Endothelial cell (in vitro differentiated cells): Measurements from ENCODE around the gene NENF. TPM values are rescaled to one million over a fixed set of nuclear protein-coding genes. Genes with fewer than 3 reads are reported as not detected.

Source experiments
- DNase-seq: peaks from one replicate; pipeline ENCODE4 v3.0.0; 2021; ENCODE audit warnings: low spot score
- H3K27ac Mint-ChIP-seq: one replicate; pipeline ENCODE4 v1.8.0; 2021; ENCODE audit warnings: mixed read lengths, inconsistent platforms; ENCODE audit not compliant: unreplicated experiment
- H3K27me3 Mint-ChIP-seq: one replicate; pipeline ENCODE4 v1.8.0; 2021; ENCODE audit warnings: mild to moderate bottlenecking, moderate library complexity, mixed read lengths, inconsistent platforms; ENCODE audit not compliant: unreplicated experiment
- H3K36me3 Mint-ChIP-seq: one replicate; pipeline ENCODE4 v1.8.0; 2021; ENCODE audit warnings: mild to moderate bottlenecking, low read depth, mixed read lengths, inconsistent platforms; ENCODE audit not compliant: unreplicated experiment
- H3K4me1 Mint-ChIP-seq: one replicate; pipeline ENCODE4 v1.8.0; 2021; ENCODE audit warnings: mild to moderate bottlenecking, mixed read lengths, inconsistent platforms; ENCODE audit not compliant: unreplicated experiment
- H3K4me3 Mint-ChIP-seq: one replicate; pipeline ENCODE4 v1.8.0; 2021; ENCODE audit warnings: mild to moderate bottlenecking, mixed read lengths, inconsistent platforms; ENCODE audit not compliant: unreplicated experiment
- H3K9me3 Mint-ChIP-seq: one replicate; pipeline ENCODE4 v1.8.0; 2021; ENCODE audit warnings: mixed read lengths, inconsistent platforms; ENCODE audit not compliant: unreplicated experiment
- total RNA-seq: library from RNA; stranded (reverse); fragmentation: NEBNext Ultra II Directional; extraction: Animal tissue kit (Norgen Biotek cat#: 25700); gene quantifications from one replicate; pipeline ENCODE4 v1.2.1, GENCODE V29; 2021; ENCODE audit not compliant: unreplicated experiment
- TF ChIP-seq, protein P1 (sequence below): fragments of 200-600 bp; sonication (generic); IDR thresholded peaks from one replicate; pipeline ENCODE4 v1.5.0; 2021; ENCODE audit warnings: antibody characterized with exemption; ENCODE audit not compliant: unreplicated experiment

The NENF gene
- total RNA-seq, 1 donor from 2014 or later = 25.6 TPM

DNA sequence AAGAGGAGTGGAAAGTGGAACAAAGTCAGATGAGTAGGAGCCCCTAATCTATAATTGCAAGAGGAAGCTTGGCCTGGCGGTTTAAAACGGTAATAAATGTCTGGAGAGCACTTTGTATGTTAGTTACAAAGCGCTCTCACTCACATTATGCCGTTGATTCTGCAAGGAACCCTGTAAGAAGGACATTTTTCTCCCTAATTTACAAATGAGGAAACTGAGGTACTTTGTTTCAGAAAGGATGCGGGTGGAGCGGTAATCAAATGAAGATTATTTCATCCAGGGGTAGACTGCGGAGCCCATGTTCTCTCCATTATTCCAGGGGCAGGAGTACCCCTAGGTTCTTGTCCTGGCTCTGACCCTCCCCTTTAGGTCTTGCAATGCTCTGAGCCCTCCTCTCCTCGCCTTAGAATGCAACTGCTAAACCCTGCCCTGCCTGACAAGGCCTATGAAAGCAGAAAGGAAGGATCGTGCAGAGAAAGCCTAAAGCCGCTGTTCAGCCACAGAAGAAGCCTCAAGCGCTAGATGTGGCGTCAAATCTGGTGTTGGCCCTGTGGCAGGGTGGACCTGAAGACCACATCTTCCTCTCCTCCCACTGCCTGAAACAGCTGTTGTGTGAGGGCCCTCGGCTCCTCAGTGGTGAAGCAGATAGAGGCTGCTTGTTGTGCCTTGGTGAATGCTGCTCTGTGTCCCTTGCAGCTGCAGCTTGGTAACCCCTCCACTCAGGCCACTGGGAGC lies 17.4 kb upstream of the NENF start:
- TF ChIP-seq, protein P1, sequence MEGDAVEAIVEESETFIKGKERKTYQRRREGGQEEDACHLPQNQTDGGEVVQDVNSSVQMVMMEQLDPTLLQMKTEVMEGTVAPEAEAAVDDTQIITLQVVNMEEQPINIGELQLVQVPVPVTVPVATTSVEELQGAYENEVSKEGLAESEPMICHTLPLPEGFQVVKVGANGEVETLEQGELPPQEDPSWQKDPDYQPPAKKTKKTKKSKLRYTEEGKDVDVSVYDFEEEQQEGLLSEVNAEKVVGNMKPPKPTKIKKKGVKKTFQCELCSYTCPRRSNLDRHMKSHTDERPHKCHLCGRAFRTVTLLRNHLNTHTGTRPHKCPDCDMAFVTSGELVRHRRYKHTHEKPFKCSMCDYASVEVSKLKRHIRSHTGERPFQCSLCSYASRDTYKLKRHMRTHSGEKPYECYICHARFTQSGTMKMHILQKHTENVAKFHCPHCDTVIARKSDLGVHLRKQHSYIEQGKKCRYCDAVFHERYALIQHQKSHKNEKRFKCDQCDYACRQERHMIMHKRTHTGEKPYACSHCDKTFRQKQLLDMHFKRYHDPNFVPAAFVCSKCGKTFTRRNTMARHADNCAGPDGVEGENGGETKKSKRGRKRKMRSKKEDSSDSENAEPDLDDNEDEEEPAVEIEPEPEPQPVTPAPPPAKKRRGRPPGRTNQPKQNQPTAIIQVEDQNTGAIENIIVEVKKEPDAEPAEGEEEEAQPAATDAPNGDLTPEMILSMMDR = no peak
- DNase-seq = no peak
- peak overlapping the region; percentile 95 for H3K4me3 Mint-ChIP-seq
- peak overlapping the region; percentile 75 for H3K27ac Mint-ChIP-seq
- H3K9me3 Mint-ChIP-seq = no peaks in the 10 kb centered on the region
- H3K36me3 Mint-ChIP-seq = peaks cover 19% of the 10 kb centered on the region
- H3K27me3 Mint-ChIP-seq = peaks cover 7% of the 10 kb centered on the region
- H3K4me1 Mint-ChIP-seq = peaks cover 15% of the 10 kb centered on the region

DNA sequence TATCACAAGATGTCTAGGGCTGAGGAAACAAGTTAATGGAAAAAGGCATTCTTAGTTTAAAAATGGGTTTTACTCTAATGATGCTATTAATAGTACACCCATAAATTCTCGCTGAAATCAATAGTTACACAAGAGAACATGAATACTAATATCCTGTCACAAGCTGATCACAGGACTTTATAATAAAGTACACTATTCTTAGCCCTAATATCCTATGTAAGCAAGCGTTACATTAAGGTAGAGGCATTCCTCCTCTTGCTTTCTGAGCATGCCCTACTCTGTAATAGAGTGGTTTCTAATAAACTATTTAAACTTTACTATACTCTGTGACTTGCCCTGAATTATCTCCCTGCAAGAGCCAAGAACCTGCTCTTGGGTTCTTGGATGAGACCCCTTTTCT lies 11.6 kb upstream of the NENF start:
- Mint-ChIP-seq H3K36me3 (no peaks in the 10 kb centered on the region), H3K27me3 (no peaks in the 10 kb centered on the region), H3K4me1 (no peaks in the 10 kb centered on the region), H3K27ac (no peak overlapping the region), H3K4me3 (no peak overlapping the region), H3K9me3 (no peaks in the 10 kb centered on the region)
- DNase-seq = no peak
- TF ChIP-seq, protein P1 = no peak

DNA sequence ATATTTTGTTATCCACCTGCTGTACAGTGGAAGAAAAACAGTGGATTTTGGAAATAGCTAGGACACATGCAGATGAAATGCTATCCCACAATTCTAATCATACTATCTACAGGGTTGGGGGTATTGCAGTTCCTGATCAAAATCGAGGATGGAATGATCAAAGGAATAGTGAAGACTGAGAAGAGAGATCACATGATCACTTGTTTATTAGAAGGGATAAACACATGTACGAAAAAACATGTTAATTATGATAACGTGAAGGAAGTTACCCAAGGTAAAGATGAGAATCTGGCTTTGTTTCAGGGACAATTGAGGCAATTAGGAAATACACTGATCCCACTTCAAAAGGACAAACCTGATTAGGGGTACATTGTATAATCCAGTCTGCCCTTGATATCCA lies 8.8 kb upstream of the NENF start:
- Mint-ChIP-seq H3K27ac (no peak overlapping the region), H3K36me3 (no peaks in the 10 kb centered on the region), H3K4me1 (no peaks in the 10 kb centered on the region), H3K27me3 (no peaks in the 10 kb centered on the region), H3K9me3 (no peaks in the 10 kb centered on the region), H3K4me3 (no peak overlapping the region)
- DNase-seq = no peak
- TF ChIP-seq, protein P1 = no peak

DNA sequence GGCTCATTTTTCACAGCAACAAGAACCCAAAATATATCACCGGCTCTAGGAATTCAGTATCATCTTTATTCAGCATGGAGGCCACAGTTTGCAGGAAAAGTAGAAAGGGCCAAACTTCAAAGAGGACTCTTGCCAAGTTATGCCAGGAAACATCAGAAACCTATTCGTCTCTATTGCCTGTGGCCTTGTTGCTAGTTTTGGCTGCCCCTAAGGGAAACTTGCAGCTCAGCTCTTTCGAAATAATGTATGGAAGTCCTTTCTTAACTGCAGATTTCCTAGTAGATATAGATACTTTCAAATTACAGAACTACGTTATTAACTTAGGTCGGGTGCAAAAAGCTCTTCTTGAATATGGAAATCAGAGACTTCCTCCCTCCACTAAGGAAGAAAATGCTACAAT lies 4.2 kb upstream of the NENF start:
- TF ChIP-seq, protein P1 = no peak
- H3K4me1 Mint-ChIP-seq = peaks cover 14% of the 10 kb centered on the region
- DNase-seq = no peak
- no peaks in the 10 kb centered on the region for H3K36me3 Mint-ChIP-seq
- H3K27ac Mint-ChIP-seq = no peak overlapping the region
- H3K4me3 Mint-ChIP-seq = no peak overlapping the region
- no peaks in the 10 kb centered on the region for H3K9me3 Mint-ChIP-seq
- peaks cover 3% of the 10 kb centered on the region for H3K27me3 Mint-ChIP-seq

DNA sequence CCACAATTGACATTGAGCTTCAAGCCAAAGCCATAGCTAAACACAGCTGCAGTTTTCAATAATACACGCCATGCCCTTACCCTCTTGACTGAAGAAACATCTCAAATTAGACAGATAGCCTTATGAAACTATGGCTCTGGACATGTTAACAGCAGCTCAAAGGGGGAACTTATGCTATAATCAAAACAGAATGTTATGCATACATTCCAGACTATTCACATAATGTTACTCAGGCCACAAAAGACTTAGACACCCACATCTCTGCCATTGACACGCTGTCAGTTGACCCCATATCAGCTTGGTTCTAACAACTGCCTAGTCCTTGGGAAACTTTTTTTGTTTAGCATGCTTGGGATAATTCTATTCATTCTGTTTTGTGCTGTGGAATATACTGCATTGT lies 2.3 kb upstream of the NENF start:
- H3K27ac Mint-ChIP-seq = no peak overlapping the region
- H3K9me3 Mint-ChIP-seq = no peaks in the 10 kb centered on the region
- no peak for DNase-seq
- H3K4me3 Mint-ChIP-seq = no peak overlapping the region
- H3K27me3 Mint-ChIP-seq = peaks cover 3% of the 10 kb centered on the region
- H3K36me3 Mint-ChIP-seq = no peaks in the 10 kb centered on the region
- peaks cover 20% of the 10 kb centered on the region for H3K4me1 Mint-ChIP-seq
- TF ChIP-seq, protein P1 = no peak
